GM12874 (cell line): ENCODE measurements around the gene CPNE4.

ENCODE experiments used
- CTCF ChIP-seq: IDR thresholded peaks from 2 replicates; pipeline ENCODE4 v1.5.1; 2011; ENCODE audit warnings: low read depth, mild to moderate bottlenecking, control low read depth, low read length, moderate library complexity; ENCODE audit not compliant: insufficient read depth

The CPNE4 gene

GRCh38 chr3:131786386-131786785 is 248.4 kb downstream of the CPNE4 start:
- TF ChIP-seq CTCF: no peak

GRCh38 chr3:131782751-131783150 is 252.1 kb downstream of the CPNE4 start:
- TF ChIP-seq CTCF: no peak

- TF ChIP-seq CTCF: no peak
Observed at GRCh38 chr3:131778526-131778925, 256.3 kb downstream of the CPNE4 start.

- TF ChIP-seq CTCF: no peak
Observed at GRCh38 chr3:131775650-131776049, 259.2 kb downstream of the CPNE4 start.

GRCh38 chr3:131772269-131773026 is 262.4 kb downstream of the CPNE4 start:
- no peak for TF ChIP-seq CTCF

- no peak for TF ChIP-seq CTCF
Observed at GRCh38 chr3:131762981-131763564, 271.7 kb downstream of the CPNE4 start.

- no peak for TF ChIP-seq CTCF
Observed at GRCh38 chr3:131756405-131756804, 278.4 kb downstream of the CPNE4 start.
